WI38 (cell line): ENCODE measurements around the gene PROK1.

Source experiments
- H3K4me3 ChIP-seq: 2 replicates; pipeline ENCODE4 v1.5.1; 2011; ENCODE audit warnings: low read depth, mild to moderate bottlenecking, control low read depth, low read length
- TF ChIP-seq, protein P1 (sequence below): IDR thresholded peaks from 2 replicates; pipeline ENCODE4 v1.5.1; 2012; ENCODE audit warnings: low read depth, mild to moderate bottlenecking, control low read depth, low read length

PROK1 gene, protein sequence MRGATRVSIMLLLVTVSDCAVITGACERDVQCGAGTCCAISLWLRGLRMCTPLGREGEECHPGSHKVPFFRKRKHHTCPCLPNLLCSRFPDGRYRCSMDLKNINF

DNA sequence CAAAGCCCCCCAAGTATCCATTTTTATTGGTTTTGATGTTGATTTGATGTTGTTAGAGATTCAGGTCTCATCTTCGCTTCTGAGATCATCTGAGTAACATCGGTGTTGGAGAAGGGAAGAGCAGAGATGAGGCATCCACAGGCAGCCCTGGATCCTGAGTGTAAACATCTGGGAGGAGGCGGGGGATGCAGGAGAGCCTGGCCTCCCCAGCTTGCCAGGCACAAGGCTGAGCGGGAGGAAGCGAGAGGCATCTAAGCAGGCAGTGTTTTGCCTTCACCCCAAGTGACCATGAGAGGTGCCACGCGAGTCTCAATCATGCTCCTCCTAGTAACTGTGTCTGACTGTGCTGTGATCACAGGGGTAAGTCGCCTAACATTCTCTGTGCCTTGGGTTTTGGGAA is at the start of gene PROK1:
TSS of gene PROK1 (plus strand) at position 221 of the 400 bp plus-strand sequence. CDS start at position 289, 68 bp downstream.
- TF ChIP-seq, protein P1, sequence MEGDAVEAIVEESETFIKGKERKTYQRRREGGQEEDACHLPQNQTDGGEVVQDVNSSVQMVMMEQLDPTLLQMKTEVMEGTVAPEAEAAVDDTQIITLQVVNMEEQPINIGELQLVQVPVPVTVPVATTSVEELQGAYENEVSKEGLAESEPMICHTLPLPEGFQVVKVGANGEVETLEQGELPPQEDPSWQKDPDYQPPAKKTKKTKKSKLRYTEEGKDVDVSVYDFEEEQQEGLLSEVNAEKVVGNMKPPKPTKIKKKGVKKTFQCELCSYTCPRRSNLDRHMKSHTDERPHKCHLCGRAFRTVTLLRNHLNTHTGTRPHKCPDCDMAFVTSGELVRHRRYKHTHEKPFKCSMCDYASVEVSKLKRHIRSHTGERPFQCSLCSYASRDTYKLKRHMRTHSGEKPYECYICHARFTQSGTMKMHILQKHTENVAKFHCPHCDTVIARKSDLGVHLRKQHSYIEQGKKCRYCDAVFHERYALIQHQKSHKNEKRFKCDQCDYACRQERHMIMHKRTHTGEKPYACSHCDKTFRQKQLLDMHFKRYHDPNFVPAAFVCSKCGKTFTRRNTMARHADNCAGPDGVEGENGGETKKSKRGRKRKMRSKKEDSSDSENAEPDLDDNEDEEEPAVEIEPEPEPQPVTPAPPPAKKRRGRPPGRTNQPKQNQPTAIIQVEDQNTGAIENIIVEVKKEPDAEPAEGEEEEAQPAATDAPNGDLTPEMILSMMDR: no peak
- H3K4me3 ChIP-seq: no peak within 1 kb of the TSS

DNA sequence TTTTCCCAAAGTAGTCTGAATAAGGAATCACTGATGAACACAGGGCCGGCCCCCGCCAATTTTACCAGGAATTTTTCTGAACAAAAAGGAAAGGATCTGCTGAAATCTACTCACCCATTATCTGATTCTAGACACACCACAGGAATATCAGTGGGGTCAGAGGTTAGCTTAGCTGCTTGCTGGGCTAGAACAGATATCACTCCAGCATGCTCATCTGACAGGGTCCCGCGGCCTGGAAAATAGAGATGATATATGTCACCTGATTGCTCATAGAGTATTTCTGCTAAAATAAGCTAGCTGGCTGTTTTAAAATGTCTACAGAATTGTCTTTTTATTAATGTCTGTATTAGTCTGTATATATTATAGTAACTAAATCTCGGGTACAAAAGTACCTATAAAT is 47.1 kb upstream of the PROK1 start:
- TF ChIP-seq, protein P1: no peak
- no peak overlapping the region for H3K4me3 ChIP-seq

DNA sequence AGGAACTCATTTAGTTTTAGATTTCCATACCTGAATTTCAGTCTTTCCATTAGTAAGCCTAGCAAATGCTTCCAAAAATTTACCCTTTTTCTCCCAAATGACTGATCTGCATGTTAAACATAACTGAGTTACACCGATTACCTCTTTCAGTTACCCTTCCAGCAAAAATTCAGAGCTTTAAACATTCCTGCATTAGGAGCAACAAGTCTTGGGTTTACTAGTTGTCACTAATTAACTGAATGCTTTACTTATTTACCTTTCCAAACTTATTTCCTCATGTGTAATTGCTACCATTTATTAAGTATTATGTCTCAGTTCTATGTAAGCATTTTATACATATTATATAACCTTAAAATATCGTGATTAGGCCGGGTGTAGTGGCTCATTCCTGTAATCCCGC is 46.5 kb upstream of the PROK1 start:
- TF ChIP-seq, protein P1: no peak
- no peak overlapping the region for H3K4me3 ChIP-seq

DNA sequence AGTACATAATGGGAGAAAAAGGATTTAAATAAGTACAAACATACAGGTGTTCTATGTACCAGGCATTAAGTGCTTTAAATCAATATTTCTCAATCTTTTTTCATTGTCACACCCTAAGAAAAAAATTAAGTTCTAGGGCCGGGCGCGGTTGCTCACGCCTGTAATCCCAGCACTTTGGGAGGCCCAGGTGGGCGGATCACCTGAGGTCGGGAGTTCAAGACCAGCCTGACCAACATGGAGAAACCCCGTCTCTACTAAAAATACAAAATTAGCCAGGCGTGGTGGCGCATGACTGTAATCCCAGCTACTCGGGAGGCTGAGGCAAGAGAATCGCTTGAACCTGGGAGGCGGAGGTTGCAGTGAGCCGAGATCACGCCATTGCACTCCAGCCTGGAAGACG is 44.5 kb upstream of the PROK1 start:
- H3K4me3 ChIP-seq: peak overlapping the region; percentile 83

DNA sequence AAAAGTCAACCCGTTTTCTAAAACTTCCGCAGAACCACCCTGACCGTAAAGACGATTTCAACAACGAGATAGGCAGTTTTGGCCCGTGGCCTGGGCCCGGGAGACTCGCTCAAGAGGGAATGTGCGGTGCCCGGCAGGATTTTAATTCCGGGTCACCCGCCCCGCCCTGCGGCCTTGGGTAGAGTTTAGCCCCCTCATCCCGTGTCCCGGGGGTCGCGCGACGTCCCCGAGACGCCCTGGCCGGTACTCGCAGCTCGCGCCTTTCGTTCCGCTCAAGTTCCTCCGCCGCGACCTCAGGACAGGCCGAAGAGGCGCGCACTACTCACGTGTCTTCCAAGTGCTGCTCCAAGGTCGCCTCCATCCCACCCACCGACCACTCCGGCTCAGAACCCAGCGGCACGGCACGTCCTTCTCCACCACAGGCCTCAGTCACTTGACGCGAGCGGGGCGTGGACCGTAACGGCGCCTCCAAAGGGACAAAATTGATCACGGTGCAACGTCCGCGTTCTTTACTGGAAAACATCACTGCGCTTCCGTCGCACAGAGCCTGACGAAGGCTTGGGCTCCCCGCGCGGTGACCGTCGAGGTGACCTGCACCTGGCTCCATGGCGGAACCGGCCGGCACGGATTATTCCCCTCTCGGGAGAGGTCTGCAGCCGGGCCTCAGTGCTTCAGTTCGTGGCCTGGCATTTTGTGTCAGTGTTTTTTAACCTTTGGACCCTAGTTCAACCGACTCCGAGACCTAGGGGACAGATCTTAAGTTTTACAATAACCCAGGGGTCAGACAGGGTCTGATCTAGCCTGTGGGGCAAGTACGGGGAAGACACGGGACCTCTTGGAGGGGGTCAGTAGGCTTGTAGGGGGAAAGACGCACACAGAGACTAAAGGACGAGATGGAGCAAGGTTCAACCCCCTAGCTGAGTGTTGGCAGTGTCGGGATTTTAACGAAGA is 43.4 kb upstream of the PROK1 start, which contains the start of gene LAMTOR5:
TSS of gene LAMTOR5 (minus strand) at position 435 of the 951 bp plus-strand sequence. CDS start at position 361, 74 bp downstream.
- TF ChIP-seq, protein P1: no peak
- H3K4me3 ChIP-seq: peak within 1 kb of the TSS; percentile 83

DNA sequence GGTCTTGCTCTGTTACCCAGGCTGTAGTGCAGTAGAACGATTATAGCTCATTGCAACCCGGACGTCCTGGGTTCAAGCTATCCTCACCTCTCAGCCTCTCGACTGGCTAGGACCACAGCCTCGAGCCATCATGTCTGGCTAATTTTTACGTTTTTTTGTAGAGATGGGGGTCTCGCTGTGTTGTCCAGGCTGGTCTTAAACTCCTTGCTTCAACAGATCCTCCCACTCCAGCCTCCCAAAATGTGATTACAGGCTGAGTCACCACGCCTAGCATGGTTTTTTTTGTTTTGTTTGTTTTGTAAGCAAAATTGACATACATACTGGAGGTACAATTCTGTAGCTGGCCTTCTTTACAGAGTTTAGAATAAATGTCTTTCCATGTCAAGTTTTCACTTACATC is 42.5 kb upstream of the PROK1 start:
- TF ChIP-seq, protein P1: no peak
- H3K4me3 ChIP-seq: no peak overlapping the region; the same call in 1 of the 2 replicates

DNA sequence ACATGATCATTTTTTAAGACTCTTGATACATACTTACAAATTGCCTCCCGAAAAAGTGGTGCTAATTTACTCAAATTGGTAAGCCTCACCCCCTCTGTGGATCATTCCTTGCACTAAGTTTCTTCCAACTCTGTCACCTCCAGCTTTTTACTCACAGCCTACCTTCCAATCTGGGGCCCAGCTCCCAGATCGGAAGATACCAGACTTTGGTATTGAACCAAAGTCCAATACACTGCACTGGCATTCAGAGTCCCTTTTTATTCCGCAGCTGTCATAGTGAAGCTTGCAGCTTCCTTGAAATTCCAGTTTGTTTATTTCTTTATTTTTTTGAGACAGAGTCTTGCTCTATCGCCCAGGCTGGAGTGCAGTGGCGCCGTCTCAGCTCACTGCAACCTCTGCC is 41.6 kb upstream of the PROK1 start:
- TF ChIP-seq, protein P1: no peak
- no peak overlapping the region for H3K4me3 ChIP-seq
